Lower lobe of right lung (tissue), 2 donors: ENCODE results near the gene CBARP. TPM values are rescaled to one million over a fixed set of nuclear protein-coding genes. Genes with fewer than 3 reads are reported as not detected.

Experiments
- ATAC-seq, 2 donors: fragments of 200-7000 bp; cut with Tn5 transposase; one replicate each; pipeline ENCODE4 v1.9.1; 2020 to 2022; ENCODE audit warnings: mild to moderate bottlenecking in 2 of 2, moderate library complexity in 2 of 2
- DNase-seq: peaks from one replicate; pipeline ENCODE4 v3.0.0-alpha.2; 2020
- H3K27ac ChIP-seq: fragments of 200-600 bp; one replicate; pipeline ENCODE4 v1.8.0; 2022
- H3K27me3 ChIP-seq: fragments of 200-600 bp; one replicate; pipeline ENCODE4 v1.8.0; 2022; ENCODE audit warnings: low read depth
- H3K36me3 ChIP-seq: fragments of 200-600 bp; one replicate; pipeline ENCODE4 v1.8.0; 2022; ENCODE audit warnings: mild to moderate bottlenecking
- H3K4me1 ChIP-seq: fragments of 200-600 bp; one replicate; pipeline ENCODE4 v1.8.0; 2022
- H3K4me3 ChIP-seq: fragments of 200-600 bp; one replicate; pipeline ENCODE4 v1.8.0; 2022; ENCODE audit warnings: mild to moderate bottlenecking
- H3K9me3 ChIP-seq: fragments of 200-600 bp; one replicate; pipeline ENCODE4 v1.8.0; 2022
- intact Hi-C: fragments of 100-400 bp; cut with DNase I; formaldehyde crosslinking; loops from one replicate; pipeline ENCODE4 v1.11.0; 2022
- total RNA-seq: library from RNA; stranded (reverse); fragmentation: NEBNext Ultra II Directional; extraction: Animal tissue kit (Norgen Biotek cat#: 25700); gene quantifications from one replicate; pipeline ENCODE4 v1.2.1, GENCODE V29; 2021
- TF ChIP-seq, protein P1 (sequence below): fragments of 200-600 bp; IDR thresholded peaks from one replicate; pipeline ENCODE4 v1.8.0; 2022; ENCODE audit warnings: antibody characterized with exemption, mild to moderate bottlenecking
- donor health status: DM: no; HTN: yes; CAD: no; lungs with severe emphysema.

CBARP gene
- total RNA-seq, 1 donor from 2014 or later = 0.41 TPM

DNA sequence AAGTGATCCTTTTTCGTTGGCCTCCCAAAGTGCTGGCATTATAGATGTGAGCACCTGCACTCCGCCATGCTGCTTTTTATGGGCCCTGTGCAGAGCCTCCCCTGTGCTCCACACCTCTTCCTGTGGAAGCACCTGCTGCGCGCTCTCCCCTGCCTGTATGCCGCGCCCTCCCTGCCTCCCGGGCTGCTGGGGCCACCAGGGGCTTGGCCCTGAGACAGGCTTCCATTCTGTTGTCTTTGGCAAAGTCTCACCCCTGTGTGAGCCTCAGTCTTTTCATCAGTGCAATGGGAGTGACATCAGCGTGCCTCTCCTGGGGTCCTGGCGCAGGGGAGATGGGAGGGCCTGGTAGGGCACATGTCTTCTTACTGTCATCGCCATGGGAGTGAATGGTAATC is 38.8 kb upstream of the CBARP start:
- Histone ChIP-seq H3K27ac (peak overlapping the region; percentile 98), H3K36me3 (peaks cover 56% of the 10 kb centered on the region), H3K27me3 (no peaks in the 10 kb centered on the region), H3K4me3 (peak overlapping the region; percentile 69), H3K4me1 (peaks cover 57% of the 10 kb centered on the region), H3K9me3 (no peaks in the 10 kb centered on the region)
- no peak for DNase-seq
- intact Hi-C loops = no loop called here
- ATAC-seq = no peak
- TF ChIP-seq, protein P1, sequence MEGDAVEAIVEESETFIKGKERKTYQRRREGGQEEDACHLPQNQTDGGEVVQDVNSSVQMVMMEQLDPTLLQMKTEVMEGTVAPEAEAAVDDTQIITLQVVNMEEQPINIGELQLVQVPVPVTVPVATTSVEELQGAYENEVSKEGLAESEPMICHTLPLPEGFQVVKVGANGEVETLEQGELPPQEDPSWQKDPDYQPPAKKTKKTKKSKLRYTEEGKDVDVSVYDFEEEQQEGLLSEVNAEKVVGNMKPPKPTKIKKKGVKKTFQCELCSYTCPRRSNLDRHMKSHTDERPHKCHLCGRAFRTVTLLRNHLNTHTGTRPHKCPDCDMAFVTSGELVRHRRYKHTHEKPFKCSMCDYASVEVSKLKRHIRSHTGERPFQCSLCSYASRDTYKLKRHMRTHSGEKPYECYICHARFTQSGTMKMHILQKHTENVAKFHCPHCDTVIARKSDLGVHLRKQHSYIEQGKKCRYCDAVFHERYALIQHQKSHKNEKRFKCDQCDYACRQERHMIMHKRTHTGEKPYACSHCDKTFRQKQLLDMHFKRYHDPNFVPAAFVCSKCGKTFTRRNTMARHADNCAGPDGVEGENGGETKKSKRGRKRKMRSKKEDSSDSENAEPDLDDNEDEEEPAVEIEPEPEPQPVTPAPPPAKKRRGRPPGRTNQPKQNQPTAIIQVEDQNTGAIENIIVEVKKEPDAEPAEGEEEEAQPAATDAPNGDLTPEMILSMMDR = no peak

DNA sequence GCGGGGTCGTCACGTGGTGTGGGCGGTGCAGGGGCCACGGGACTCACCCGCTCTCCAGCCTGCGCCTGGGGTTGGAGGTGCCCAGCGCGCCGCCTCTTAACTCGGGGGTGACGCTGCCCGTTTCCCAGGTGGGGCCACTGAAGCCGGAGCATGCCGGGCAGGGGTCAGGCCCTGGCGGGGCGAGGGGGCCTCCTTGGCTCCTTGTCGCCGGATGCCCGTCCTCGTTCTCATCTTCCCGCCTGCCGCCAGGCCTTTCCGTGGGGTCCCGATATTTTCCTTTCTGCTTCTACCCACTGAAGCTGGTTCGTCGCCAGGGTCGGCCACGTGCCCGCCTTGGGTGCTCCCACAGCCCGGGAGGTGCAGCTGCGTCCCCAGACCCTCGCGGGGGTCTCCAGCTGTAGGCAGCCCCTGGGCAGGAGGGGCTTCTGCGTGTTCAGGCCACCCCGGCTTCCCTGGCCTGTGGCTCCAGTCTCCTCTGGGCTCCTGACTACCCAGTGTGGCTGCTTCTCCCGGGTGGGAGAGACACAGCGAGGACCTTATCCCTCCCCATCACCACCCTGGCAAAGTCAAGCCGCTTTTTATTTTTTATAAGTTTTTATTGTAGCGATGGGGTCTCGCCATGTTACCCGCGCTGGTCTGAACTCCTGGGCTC is 38.3 kb upstream of the CBARP start:
- H3K36me3 ChIP-seq = peaks cover 61% of the 10 kb centered on the region
- no peak for DNase-seq
- no peaks in the 10 kb centered on the region for H3K9me3 ChIP-seq
- ATAC-seq = peak in 1 of 2 donors; percentile 0
- peak overlapping the region; percentile 69 for H3K4me3 ChIP-seq
- H3K27me3 ChIP-seq = no peaks in the 10 kb centered on the region
- peaks cover 62% of the 10 kb centered on the region for H3K4me1 ChIP-seq
- intact Hi-C loops = no loop called here
- peak overlapping the region; percentile 98 for H3K27ac ChIP-seq
- TF ChIP-seq, protein P1 = no peak

DNA sequence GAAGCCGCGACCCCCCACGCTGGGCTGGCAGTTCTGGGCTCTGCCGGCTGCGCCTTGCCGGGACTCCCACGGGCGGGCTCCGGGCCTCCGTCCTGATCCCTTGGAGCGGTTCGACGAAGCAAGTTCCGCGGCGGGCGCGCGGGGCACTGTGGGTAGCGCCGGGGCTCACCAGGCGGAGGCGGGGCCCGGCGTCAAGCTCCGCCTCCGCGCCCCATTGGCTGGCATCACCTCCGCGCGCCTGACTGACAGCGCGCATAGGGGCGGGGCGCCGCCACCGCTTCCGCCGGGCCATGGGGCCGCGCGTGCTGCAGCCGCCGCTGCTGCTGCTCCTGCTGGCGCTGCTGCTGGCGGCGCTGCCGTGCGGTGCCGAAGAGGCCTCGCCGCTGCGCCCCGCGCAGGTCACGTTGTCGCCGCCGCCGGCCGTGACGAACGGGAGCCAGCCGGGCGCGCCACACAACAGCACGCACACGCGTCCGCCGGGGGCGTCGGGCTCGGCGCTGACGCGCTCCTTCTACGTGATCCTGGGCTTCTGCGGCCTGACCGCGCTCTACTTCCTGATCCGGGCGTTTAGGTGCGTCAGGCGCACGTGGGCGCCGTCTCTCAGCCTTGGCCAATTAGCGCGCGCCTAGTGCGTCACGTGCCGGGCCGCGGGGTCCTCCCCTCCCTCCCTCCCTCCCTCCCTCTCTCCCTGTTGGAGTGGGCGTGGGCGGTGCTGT is 37.6 kb upstream of the CBARP start, which contains the start of gene FAM174C:
Gene FAM174C (plus strand): TSS at position 271 of the 716 bp plus-strand sequence. CDS start 20 bp downstream, at position 291.
- ATAC-seq = peak; percentile 89 to 92
- H3K4me1 ChIP-seq = peaks cover 69% of the 10 kb centered on the region
- TF ChIP-seq, protein P1 = no peak
- H3K27ac ChIP-seq = peak within 1 kb of the TSS; percentile 98
- H3K27me3 ChIP-seq = no peaks in the 10 kb centered on the region
- intact Hi-C loops = no loop called here
- peak within 1 kb of the TSS; percentile 69 for H3K4me3 ChIP-seq
- peak; percentile 97 for DNase-seq
- H3K36me3 ChIP-seq = peaks cover 68% of the 10 kb centered on the region
- no peaks in the 10 kb centered on the region for H3K9me3 ChIP-seq

DNA sequence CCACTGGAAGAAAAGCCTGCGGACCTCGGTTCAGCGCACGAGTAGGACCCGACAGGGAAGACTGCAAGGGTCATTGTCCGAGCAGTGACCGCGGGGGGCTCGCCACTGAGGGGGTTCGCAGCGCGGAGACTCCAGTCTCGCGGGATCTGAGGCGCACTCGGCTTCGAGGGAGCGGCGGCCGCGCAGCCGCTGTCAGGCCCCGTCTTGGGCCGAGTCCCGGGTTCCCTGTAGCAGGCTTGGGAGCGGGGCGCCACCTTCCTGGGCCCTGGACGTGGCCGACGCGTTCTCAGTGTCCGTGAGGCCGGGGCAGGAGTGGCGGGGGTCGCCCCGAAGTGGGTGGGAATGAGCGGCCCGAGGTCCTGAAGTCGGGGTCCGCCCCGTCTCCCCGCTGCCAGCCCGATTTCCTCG is 37.1 kb upstream of the CBARP start:
- TF ChIP-seq, protein P1 = no peak
- H3K4me3 ChIP-seq = peak overlapping the region; percentile 69
- no peak for ATAC-seq

DNA sequence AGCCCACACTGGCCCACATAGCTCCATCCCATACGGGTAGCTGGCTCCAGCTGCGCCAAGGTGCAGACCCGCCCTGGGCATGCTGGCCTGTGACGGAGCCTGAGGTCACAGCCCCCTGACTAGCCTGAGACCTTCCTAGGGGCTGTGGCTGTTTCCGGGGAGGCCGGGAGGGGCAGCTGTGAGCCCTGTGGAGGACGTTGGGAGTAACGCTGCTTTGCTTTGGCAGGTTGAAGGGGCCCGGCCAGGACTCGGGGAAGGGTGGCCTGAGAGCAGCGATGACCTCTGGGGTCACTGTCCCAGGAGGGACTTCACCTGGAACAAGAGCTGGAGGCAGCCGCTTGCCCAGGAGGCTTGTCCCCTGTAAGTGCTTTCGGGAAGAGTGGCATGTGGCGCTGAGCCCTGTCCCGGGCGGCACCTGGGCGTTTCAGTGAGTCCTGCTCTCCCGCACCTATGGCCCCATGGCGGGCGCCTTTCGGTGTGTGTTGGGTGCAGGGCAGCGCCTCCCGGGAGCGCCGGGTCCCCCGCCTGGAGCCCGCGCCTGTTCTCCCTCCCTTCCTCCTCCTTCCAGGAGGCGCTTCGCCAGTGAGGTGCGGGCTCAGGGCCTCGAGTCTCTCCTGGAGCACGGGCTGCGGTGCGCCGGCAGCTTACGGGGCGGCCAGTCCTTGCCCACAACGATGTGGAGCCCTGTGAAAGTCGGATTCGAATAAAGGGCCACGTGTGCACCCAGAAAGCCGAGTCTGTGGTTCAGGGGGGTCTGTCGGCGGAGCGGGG is 36.5 kb upstream of the CBARP start:
- Histone ChIP-seq H3K4me1 (peaks cover 70% of the 10 kb centered on the region), H3K4me3 (peak overlapping the region; percentile 69), H3K27me3 (no peaks in the 10 kb centered on the region), H3K36me3 (peaks cover 66% of the 10 kb centered on the region), H3K27ac (peak overlapping the region; percentile 98), H3K9me3 (no peaks in the 10 kb centered on the region)
- TF ChIP-seq, protein P1 = no peak
- DNase-seq (no peak), ATAC-seq (no peak)
- intact Hi-C loops = no loop called here

More for the DNA sequence above, 37.1 kb upstream of the CBARP start:
- Histone ChIP-seq H3K4me1 (peaks cover 72% of the 10 kb centered on the region), H3K9me3 (no peaks in the 10 kb centered on the region), H3K36me3 (peaks cover 70% of the 10 kb centered on the region), H3K27ac (peak overlapping the region; percentile 98), H3K27me3 (no peaks in the 10 kb centered on the region)
- DNase-seq = peak; percentile 58
- intact Hi-C loops = no loop called here
